SU-DHL-6 (cell line): ENCODE results near the gene TSGA10IP.

ENCODE experiments used
- EZH2phosphoT487 ChIP-seq: fragments of 200-600 bp; sonication (generic), shearing (Covaris generic); conservative IDR thresholded peaks from 2 replicates; pipeline ENCODE4 v1.6.1; 2018; ENCODE audit warnings: mild to moderate bottlenecking, antibody characterized with exemption, low read length, moderate library complexity, mixed read lengths
- TF ChIP-seq, protein P1 (sequence below): fragments of 200-600 bp; sonication (generic); IDR thresholded peaks from one replicate; pipeline ENCODE4 v1.5.1; 2017; ENCODE audit warnings: antibody characterized with exemption, mild to moderate bottlenecking, low read length, moderate library complexity; ENCODE audit not compliant: insufficient read depth, poor library complexity, severe bottlenecking

DNA sequence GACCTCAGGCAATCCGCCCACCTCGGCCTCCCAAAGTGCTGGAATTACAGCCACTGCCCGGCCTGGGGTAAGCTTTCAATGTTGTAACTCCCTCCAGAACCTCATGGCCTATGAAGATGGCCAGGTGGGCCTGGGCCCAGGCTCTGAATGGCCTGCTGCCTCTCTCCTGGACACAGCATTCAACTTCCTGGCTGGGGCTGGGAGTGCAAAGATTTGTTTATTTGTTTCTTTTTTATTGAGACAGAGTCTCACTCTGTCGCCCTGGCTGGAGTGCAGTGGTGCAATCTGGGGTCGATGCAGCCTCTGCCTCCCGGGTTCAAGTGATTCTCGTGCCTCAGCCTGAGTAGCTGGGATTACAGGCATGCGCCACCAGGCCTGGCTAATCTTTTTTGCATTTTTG, 513 bp upstream of the TSGA10IP start:
- TF ChIP-seq, protein P1, sequence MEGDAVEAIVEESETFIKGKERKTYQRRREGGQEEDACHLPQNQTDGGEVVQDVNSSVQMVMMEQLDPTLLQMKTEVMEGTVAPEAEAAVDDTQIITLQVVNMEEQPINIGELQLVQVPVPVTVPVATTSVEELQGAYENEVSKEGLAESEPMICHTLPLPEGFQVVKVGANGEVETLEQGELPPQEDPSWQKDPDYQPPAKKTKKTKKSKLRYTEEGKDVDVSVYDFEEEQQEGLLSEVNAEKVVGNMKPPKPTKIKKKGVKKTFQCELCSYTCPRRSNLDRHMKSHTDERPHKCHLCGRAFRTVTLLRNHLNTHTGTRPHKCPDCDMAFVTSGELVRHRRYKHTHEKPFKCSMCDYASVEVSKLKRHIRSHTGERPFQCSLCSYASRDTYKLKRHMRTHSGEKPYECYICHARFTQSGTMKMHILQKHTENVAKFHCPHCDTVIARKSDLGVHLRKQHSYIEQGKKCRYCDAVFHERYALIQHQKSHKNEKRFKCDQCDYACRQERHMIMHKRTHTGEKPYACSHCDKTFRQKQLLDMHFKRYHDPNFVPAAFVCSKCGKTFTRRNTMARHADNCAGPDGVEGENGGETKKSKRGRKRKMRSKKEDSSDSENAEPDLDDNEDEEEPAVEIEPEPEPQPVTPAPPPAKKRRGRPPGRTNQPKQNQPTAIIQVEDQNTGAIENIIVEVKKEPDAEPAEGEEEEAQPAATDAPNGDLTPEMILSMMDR: no peak
- TF ChIP-seq EZH2phosphoT487: no peak
